GM23338 (cell line): ENCODE measurements around the gene MYOM3. TPM values are rescaled to one million over a fixed set of nuclear protein-coding genes. Genes with fewer than 3 reads are reported as not detected.

Experiments used
- ATAC-seq: fragments of 200-7000 bp; cut with Tn5 transposase; 3 replicates; pipeline ENCODE4 v1.9.1; 2020
- DNase-seq: peaks from one replicate; pipeline ENCODE4 v3.0.0-alpha.2; 2015; ENCODE audit warnings: low spot score
- H2AFZ ChIP-seq: fragments of 200-600 bp; sonication (generic); 2 replicates; pipeline ENCODE4 v1.8.0; 2016; ENCODE audit warnings: antibody characterized with exemption, mild to moderate bottlenecking, moderate library complexity
- H3F3A ChIP-seq: fragments of 200-600 bp; sonication (generic); replicated peaks from 2 replicates; pipeline ENCODE4 v1.8.0; 2017; ENCODE audit warnings: antibody characterized with exemption, mixed run types, low read depth
- H3K27ac ChIP-seq: fragments of 200-600 bp; sonication (generic); 2 replicates; pipeline ENCODE4 v1.6.1; 2016; ENCODE audit warnings: low read depth
- H3K27me3 ChIP-seq: fragments of 200-600 bp; sonication (generic); 2 replicates; pipeline ENCODE4 v1.8.0; 2016; ENCODE audit warnings: mild to moderate bottlenecking, mixed run types, moderate library complexity; ENCODE audit not compliant: insufficient read depth
- H3K36me3 ChIP-seq: fragments of 200-600 bp; sonication (generic); 2 replicates; pipeline ENCODE4 v1.8.0; 2016; ENCODE audit warnings: mild to moderate bottlenecking; ENCODE audit not compliant: insufficient read depth
- H3K4me1 ChIP-seq: fragments of 200-600 bp; sonication (generic); 2 replicates; pipeline ENCODE4 v1.8.0; 2016; ENCODE audit warnings: mild to moderate bottlenecking, moderate library complexity; ENCODE audit not compliant: insufficient read depth
- H3K4me2 ChIP-seq: fragments of 200-600 bp; sonication (generic); 2 replicates; pipeline ENCODE4 v1.7.1; 2017; ENCODE audit warnings: mixed run types
- H3K4me3 ChIP-seq: fragments of 200-600 bp; sonication (generic); 2 replicates; pipeline ENCODE4 v1.6.1; 2016; ENCODE audit warnings: mixed run types
- H3K79me2 ChIP-seq: fragments of 200-600 bp; sonication (generic); replicated peaks from 2 replicates; pipeline ENCODE4 v1.8.0; 2017; ENCODE audit warnings: mild to moderate bottlenecking; ENCODE audit not compliant: insufficient read depth
- H3K9me2 ChIP-seq: fragments of 200-600 bp; sonication (generic); 2 replicates; pipeline ENCODE4 v1.8.0; 2017; ENCODE audit not compliant: insufficient read depth
- H4K20me1 ChIP-seq: fragments of 200-600 bp; sonication (generic); replicated peaks from 2 replicates; pipeline ENCODE4 v1.8.0; 2017; ENCODE audit warnings: mild to moderate bottlenecking; ENCODE audit not compliant: insufficient read depth
- H3K27ac Mint-ChIP-seq: 2 replicates; pipeline ENCODE4 v1.8.0; 2020; ENCODE audit warnings: inconsistent platforms, mild to moderate bottlenecking, moderate library complexity, mixed read lengths
- H3K27me3 Mint-ChIP-seq: 3 replicates; pipeline ENCODE4 v1.8.0; 2022; ENCODE audit warnings: low read depth, mild to moderate bottlenecking, moderate library complexity, mixed read lengths, inconsistent platforms; ENCODE audit not compliant: insufficient read depth, poor library complexity
- H3K36me3 Mint-ChIP-seq: 3 replicates; pipeline ENCODE4 v1.8.0; 2021; ENCODE audit warnings: low read depth, mild to moderate bottlenecking, inconsistent platforms, moderate library complexity, mixed read lengths
- H3K4me1 Mint-ChIP-seq: 3 replicates; pipeline ENCODE4 v1.8.0; 2020; ENCODE audit warnings: mild to moderate bottlenecking, inconsistent platforms, mixed read lengths
- H3K4me3 Mint-ChIP-seq: 3 replicates; pipeline ENCODE4 v1.8.0; 2021; ENCODE audit warnings: moderate library complexity, mild to moderate bottlenecking, inconsistent platforms, mixed read lengths
- H3K9me3 Mint-ChIP-seq: 3 replicates; pipeline ENCODE4 v1.8.0; 2020; ENCODE audit warnings: moderate library complexity, mild to moderate bottlenecking, inconsistent platforms, mixed read lengths
- CREB1 ChIP-seq: fragments of 250-450 bp; sonication (Bioruptor Pico); IDR thresholded peaks from 2 replicates; pipeline ENCODE4 v1.5.0; 2020; ENCODE audit warnings: low read depth, mild to moderate bottlenecking, moderate library complexity
- CTCF ChIP-seq, 2 experiments: fragments of 200-600 bp in 1 of 2; sonication (generic) in 1 of 2; conservative IDR thresholded peaks; 2 replicates each; pipeline versions ENCODE4 v1.5.1 to v1.6.1; 2016 to 2017; ENCODE audit warnings: antibody characterized with exemption in 2 of 2, low read depth in 2 of 2, mild to moderate bottlenecking in 2 of 2, moderate library complexity in 1 of 2
- ETS1 ChIP-seq: IDR thresholded peaks from 2 replicates; pipeline ENCODE4 v1.6.1; 2016; ENCODE audit warnings: antibody characterized with exemption
- EZH2 ChIP-seq: fragments of 200-600 bp; sonication (generic); IDR thresholded peaks from one replicate; pipeline ENCODE4 v1.8.0; 2017; ENCODE audit warnings: antibody characterized with exemption, mild to moderate bottlenecking, low read depth; ENCODE audit not compliant: unreplicated experiment
- EZH2phosphoT487 ChIP-seq: fragments of 200-600 bp; sonication (generic); IDR thresholded peaks from one replicate; pipeline ENCODE4 v1.8.1; 2018; ENCODE audit warnings: antibody characterized with exemption; ENCODE audit not compliant: unreplicated experiment
- JUNB ChIP-seq: IDR thresholded peaks from one replicate; pipeline ENCODE4 v1.6.1; 2016; ENCODE audit warnings: antibody characterized with exemption; ENCODE audit not compliant: unreplicated experiment
- NANOG ChIP-seq: IDR thresholded peaks from 2 replicates; pipeline ENCODE4 v1.6.1; 2016; ENCODE audit warnings: antibody characterized with exemption, borderline replicate concordance
- POLR2AphosphoS5 ChIP-seq: IDR thresholded peaks from 2 replicates; pipeline ENCODE4 v1.6.1; 2016; ENCODE audit warnings: antibody characterized with exemption, low read depth
- REST ChIP-seq: IDR thresholded peaks from one replicate; pipeline ENCODE4 v1.6.1; 2018; ENCODE audit warnings: antibody characterized with exemption; ENCODE audit not compliant: unreplicated experiment
- STAT1 ChIP-seq: IDR thresholded peaks from one replicate; pipeline ENCODE4 v1.6.1; 2016; ENCODE audit warnings: antibody characterized with exemption; ENCODE audit not compliant: unreplicated experiment
- ZNF114 ChIP-seq: fragments of 250-450 bp; sonication (Bioruptor Pico); IDR thresholded peaks from 2 replicates; pipeline ENCODE4 v1.5.0; 2020; ENCODE audit warnings: mild to moderate bottlenecking, moderate library complexity
- ZNF331 ChIP-seq: fragments of 250-450 bp; sonication (Bioruptor Pico); IDR thresholded peaks from 2 replicates; pipeline ENCODE4 v1.5.0; 2020; ENCODE audit warnings: low read depth, mild to moderate bottlenecking, moderate library complexity
- ZNF462 ChIP-seq: fragments of 250-450 bp; sonication (Bioruptor Pico); IDR thresholded peaks from 2 replicates; pipeline ENCODE4 v1.5.0; 2020; ENCODE audit warnings: mild to moderate bottlenecking, moderate library complexity
- polyA plus RNA-seq: library from polyadenylated mRNA; unstranded; fragments of >200 nt; fragmentation: Nextera tagmentation; extraction: Ambion mirVana; gene quantifications from 2 replicates; pipeline ENCODE4 v1.2.1, GENCODE V29; 2016
- total RNA-seq: library from RNA; depleted of rRNA; stranded (reverse); fragments of >200 nt; shearing (Covaris generic); gene quantifications from 2 replicates; pipeline ENCODE4 v1.2.3, GENCODE V29; 2014

Gene MYOM3
- total and polyA plus RNA-seq, 2 experiments from 2014 or later = not detected

GRCh38 chr1:24074196-24074595 is 37.7 kb downstream of the MYOM3 start:
- no peak overlapping the region for H3K4me3 Mint-ChIP-seq
- peaks cover 5% of the 10 kb centered on the region for H3K27me3 Mint-ChIP-seq
- H3K4me1 ChIP-seq = peaks cover 14% of the 10 kb centered on the region
- no peak overlapping the region for H3K4me2 ChIP-seq
- no peak overlapping the region for H3K27ac ChIP-seq
- no peaks in the 10 kb centered on the region for H3K79me2 ChIP-seq
- no peaks in the 10 kb centered on the region for H3K36me3 ChIP-seq
- no peaks in the 10 kb centered on the region for H3K36me3 Mint-ChIP-seq
- H3K27ac Mint-ChIP-seq = no peak overlapping the region
- H3K4me3 ChIP-seq = no peak overlapping the region
- H3K4me1 Mint-ChIP-seq = peaks cover 26% of the 10 kb centered on the region
- TF ChIP-seq NANOG (no peak), STAT1 (no peak), ZNF114 (no peak), CTCF (conservative IDR thresholded peaks at IDR 0.05; ENCODE audit: low read depth in 2 of 2) (no peak), CREB1 (CRISPR knock-in tag) (no peak), POLR2AphosphoS5 (no peak), ETS1 (no peak), JUNB (no peak), EZH2 (no peak), EZH2phosphoT487 (no peak), REST (no peak), ZNF331 (CRISPR knock-in tag) (no peak), ZNF462 (CRISPR knock-in tag) (no peak)
- H4K20me1 ChIP-seq = no peaks in the 10 kb centered on the region
- no peak overlapping the region for H2AFZ ChIP-seq
- no peaks in the 10 kb centered on the region for H3K9me2 ChIP-seq
- no peak for DNase-seq
- no peaks in the 10 kb centered on the region for H3K27me3 ChIP-seq
- H3K9me3 Mint-ChIP-seq = no peaks in the 10 kb centered on the region
- H3F3A ChIP-seq = no peaks in the 10 kb centered on the region
- no peak for ATAC-seq
